ENCODE measurements around the gene OR6C75. TPM values are rescaled to one million over a fixed set of nuclear protein-coding genes. Genes with fewer than 3 reads are reported as not detected.

The OR6C75 gene
- total RNA-seq (2014; rRNA removed; shearing (Covaris generic)): not detected in 2 replicates
- polyA plus RNA-seq (2016; fragmentation: Nextera tagmentation; extraction: Ambion mirVana): not detected in 2 replicates
- long read RNA-seq: 0 reads

GRCh38 chr12:55362675-55363074, at the start of gene OR6C75:
OR6C75 (plus strand) TSS chr12:55362975; CDS start chr12:55365111, 2,136 bp downstream.
- Mint-ChIP-seq H3K4me1 (no peaks in the 10 kb centered on the region), H3K27ac (no peak within 1 kb of the TSS), H3K4me3 (no peak within 1 kb of the TSS), H3K27me3 (ENCODE audit: insufficient read depth, low read depth, poor library complexity) (no peaks in the 10 kb centered on the region), H3K9me3 (no peaks in the 10 kb centered on the region), H3K36me3 (ENCODE audit: low read depth) (no peaks in the 10 kb centered on the region)
- no peaks in the 10 kb centered on the region for H3K36me3 ChIP-seq (ENCODE audit: insufficient read depth)
- no peak within 1 kb of the TSS for H2AFZ ChIP-seq
- DNase-seq (ENCODE audit: low spot score) (no peak), ATAC-seq (no peak)
- H3K4me2 ChIP-seq: no peak within 1 kb of the TSS
- TF ChIP-seq, protein P1, sequence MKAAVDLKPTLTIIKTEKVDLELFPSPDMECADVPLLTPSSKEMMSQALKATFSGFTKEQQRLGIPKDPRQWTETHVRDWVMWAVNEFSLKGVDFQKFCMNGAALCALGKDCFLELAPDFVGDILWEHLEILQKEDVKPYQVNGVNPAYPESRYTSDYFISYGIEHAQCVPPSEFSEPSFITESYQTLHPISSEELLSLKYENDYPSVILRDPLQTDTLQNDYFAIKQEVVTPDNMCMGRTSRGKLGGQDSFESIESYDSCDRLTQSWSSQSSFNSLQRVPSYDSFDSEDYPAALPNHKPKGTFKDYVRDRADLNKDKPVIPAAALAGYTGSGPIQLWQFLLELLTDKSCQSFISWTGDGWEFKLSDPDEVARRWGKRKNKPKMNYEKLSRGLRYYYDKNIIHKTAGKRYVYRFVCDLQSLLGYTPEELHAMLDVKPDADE (IDR thresholded peaks at IDR 0.05): no peak
- TF ChIP-seq ZNF331 (CRISPR knock-in tag; IDR thresholded peaks at IDR 0.05; ENCODE audit: low read depth) (no peak), NANOG (IDR thresholded peaks at IDR 0.05; ENCODE audit: borderline replicate concordance) (no peak), JUNB (IDR thresholded peaks at IDR 0.05; ENCODE audit: unreplicated experiment) (no peak), CTCF (conservative IDR thresholded peaks at IDR 0.05; ENCODE audit: low read depth in 2 of 2) (no peak), STAT1 (IDR thresholded peaks at IDR 0.05; ENCODE audit: unreplicated experiment) (no peak), POLR2AphosphoS5 (IDR thresholded peaks at IDR 0.05; ENCODE audit: low read depth) (no peak)
- TF ChIP-seq, protein P2, sequence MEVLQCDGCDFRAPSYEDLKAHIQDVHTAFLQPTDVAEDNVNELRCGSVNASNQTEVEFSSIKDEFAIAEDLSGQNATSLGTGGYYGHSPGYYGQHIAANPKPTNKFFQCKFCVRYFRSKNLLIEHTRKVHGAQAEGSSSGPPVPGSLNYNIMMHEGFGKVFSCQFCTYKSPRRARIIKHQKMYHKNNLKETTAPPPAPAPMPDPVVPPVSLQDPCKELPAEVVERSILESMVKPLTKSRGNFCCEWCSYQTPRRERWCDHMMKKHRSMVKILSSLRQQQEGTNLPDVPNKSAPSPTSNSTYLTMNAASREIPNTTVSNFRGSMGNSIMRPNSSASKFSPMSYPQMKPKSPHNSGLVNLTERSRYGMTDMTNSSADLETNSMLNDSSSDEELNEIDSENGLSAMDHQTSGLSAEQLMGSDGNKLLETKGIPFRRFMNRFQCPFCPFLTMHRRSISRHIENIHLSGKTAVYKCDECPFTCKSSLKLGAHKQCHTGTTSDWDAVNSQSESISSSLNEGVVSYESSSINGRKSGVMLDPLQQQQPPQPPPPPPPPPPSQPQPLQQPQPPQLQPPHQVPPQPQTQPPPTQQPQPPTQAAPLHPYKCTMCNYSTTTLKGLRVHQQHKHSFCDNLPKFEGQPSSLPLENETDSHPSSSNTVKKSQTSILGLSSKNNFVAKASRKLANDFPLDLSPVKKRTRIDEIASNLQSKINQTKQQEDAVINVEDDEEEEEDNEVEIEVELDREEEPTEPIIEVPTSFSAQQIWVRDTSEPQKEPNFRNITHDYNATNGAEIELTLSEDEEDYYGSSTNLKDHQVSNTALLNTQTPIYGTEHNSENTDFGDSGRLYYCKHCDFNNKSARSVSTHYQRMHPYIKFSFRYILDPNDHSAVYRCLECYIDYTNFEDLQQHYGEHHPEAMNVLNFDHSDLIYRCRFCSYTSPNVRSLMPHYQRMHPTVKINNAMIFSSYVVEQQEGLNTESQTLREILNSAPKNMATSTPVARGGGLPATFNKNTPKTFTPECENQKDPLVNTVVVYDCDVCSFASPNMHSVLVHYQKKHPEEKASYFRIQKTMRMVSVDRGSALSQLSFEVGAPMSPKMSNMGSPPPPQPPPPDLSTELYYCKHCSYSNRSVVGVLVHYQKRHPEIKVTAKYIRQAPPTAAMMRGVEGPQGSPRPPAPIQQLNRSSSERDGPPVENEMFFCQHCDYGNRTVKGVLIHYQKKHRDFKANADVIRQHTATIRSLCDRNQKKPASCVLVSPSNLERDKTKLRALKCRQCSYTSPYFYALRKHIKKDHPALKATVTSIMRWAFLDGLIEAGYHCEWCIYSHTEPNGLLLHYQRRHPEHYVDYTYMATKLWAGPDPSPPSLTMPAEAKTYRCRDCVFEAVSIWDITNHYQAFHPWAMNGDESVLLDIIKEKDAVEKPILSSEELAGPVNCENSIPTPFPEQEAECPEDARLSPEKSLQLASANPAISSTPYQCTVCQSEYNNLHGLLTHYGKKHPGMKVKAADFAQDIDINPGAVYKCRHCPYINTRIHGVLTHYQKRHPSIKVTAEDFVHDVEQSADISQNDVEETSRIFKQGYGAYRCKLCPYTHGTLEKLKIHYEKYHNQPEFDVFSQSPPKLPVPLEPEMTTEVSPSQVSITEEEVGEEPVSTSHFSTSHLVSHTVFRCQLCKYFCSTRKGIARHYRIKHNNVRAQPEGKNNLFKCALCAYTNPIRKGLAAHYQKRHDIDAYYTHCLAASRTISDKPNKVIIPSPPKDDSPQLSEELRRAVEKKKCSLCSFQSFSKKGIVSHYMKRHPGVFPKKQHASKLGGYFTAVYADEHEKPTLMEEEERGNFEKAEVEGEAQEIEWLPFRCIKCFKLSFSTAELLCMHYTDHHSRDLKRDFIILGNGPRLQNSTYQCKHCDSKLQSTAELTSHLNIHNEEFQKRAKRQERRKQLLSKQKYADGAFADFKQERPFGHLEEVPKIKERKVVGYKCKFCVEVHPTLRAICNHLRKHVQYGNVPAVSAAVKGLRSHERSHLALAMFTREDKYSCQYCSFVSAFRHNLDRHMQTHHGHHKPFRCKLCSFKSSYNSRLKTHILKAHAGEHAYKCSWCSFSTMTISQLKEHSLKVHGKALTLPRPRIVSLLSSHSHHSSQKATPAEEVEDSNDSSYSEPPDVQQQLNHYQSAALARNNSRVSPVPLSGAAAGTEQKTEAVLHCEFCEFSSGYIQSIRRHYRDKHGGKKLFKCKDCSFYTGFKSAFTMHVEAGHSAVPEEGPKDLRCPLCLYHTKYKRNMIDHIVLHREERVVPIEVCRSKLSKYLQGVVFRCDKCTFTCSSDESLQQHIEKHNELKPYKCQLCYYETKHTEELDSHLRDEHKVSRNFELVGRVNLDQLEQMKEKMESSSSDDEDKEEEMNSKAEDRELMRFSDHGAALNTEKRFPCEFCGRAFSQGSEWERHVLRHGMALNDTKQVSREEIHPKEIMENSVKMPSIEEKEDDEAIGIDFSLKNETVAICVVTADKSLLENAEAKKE (CRISPR knock-in tag; IDR thresholded peaks at IDR 0.05): no peak
- no peaks in the 10 kb centered on the region for H3K79me2 ChIP-seq (replicated peaks; ENCODE audit: insufficient read depth)
- no peak within 1 kb of the TSS for H3K4me3 ChIP-seq
- H3K27me3 ChIP-seq (ENCODE audit: insufficient read depth): no peaks in the 10 kb centered on the region
- H3K4me1 ChIP-seq (ENCODE audit: insufficient read depth): no peaks in the 10 kb centered on the region
- H3F3A ChIP-seq (replicated peaks; ENCODE audit: low read depth): no peaks in the 10 kb centered on the region
- no peaks in the 10 kb centered on the region for H3K9me2 ChIP-seq (ENCODE audit: insufficient read depth)
- no peaks in the 10 kb centered on the region for H4K20me1 ChIP-seq (replicated peaks; ENCODE audit: insufficient read depth)
- no peak within 1 kb of the TSS for H3K27ac ChIP-seq (ENCODE audit: low read depth)
